ENCODE data around the gene ULK2.

DNA sequence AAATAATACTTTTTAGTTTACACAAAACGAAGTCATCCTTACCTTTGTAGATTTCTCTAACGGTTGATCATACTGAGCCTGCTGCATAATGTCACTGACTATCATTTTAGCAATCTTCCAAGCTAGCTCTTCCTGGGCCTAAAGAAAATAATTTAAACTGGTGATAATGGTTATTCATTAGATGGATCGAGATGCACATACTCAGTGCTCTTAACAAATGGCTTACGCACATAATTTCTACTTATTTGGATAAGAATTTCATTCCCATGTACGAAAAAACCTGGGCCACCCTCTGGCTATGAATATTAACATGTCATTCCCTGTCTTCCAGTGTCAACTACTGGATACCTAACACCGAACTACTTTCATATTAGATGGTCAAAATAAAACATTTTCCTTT lies 41.4 kb upstream of the ULK2 start:
- TF ChIP-seq, protein P1, sequence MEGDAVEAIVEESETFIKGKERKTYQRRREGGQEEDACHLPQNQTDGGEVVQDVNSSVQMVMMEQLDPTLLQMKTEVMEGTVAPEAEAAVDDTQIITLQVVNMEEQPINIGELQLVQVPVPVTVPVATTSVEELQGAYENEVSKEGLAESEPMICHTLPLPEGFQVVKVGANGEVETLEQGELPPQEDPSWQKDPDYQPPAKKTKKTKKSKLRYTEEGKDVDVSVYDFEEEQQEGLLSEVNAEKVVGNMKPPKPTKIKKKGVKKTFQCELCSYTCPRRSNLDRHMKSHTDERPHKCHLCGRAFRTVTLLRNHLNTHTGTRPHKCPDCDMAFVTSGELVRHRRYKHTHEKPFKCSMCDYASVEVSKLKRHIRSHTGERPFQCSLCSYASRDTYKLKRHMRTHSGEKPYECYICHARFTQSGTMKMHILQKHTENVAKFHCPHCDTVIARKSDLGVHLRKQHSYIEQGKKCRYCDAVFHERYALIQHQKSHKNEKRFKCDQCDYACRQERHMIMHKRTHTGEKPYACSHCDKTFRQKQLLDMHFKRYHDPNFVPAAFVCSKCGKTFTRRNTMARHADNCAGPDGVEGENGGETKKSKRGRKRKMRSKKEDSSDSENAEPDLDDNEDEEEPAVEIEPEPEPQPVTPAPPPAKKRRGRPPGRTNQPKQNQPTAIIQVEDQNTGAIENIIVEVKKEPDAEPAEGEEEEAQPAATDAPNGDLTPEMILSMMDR (IDR thresholded peaks at IDR 0.05 in 4 of 5, conservative IDR thresholded peaks at IDR 0.05 in 1 of 5) = no peak
- no peak for TF ChIP-seq POLR2A (IDR thresholded peaks at IDR 0.05)
